Measurements from ENCODE around the gene RET.
A peak's percentile ranks its signal among the peaks of the same experiment; 100 is the strongest.

Gene RET

DNA sequence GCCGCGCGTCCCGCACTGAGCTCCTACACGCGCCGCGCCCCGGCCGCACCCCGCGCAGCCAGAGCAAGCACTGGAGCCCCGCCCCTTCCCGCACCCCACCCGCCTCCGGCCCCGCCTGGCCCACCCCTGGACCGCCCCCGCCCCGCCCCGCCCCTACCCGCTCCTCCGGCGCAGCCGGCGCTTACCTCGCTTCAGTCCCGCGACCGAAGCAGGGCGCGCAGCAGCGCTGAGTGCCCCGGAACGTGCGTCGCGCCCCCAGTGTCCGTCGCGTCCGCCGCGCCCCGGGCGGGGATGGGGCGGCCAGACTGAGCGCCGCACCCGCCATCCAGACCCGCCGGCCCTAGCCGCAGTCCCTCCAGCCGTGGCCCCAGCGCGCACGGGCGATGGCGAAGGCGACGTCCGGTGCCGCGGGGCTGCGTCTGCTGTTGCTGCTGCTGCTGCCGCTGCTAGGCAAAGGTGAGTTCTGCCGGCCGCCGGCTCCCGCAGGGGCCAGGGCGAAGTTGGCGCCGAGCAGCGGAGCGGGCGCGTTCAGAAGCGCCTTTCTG is at the start of gene RET:
RET (plus strand) TSS at position 194 of the 545 bp plus-strand sequence; CDS start at position 384, 190 bp downstream.
- DNase-seq: no peak

DNA sequence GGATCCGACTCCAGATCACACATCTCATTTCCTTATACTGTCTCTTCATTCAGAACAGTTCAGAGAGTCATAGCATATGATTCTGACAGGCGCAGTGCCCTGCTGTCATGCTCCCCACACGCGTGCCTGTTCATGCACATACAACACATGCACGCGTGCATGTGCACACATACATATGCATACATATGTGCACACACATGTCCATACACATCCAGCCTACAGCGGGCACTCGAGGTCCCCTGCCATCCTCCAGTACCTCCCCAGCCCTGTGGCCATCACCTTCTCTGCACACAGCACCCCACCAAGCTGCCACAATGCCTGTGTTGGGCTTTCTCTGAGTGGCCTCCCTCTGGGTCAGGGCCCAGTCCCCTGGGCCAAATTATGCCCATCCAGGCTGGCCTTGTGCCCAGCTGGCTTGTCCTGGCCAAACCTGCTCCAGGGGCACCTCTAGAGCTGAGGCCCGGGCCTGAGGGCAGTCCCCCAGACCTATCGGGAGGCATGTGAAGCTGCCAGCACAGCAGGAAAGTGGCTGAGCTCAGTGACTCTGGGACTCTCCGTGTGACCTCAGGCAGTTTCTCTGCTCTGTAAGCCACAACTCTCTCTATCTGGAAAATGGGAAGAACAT is 49.4 kb upstream of the RET start:
- DNase-seq: no peak

DNA sequence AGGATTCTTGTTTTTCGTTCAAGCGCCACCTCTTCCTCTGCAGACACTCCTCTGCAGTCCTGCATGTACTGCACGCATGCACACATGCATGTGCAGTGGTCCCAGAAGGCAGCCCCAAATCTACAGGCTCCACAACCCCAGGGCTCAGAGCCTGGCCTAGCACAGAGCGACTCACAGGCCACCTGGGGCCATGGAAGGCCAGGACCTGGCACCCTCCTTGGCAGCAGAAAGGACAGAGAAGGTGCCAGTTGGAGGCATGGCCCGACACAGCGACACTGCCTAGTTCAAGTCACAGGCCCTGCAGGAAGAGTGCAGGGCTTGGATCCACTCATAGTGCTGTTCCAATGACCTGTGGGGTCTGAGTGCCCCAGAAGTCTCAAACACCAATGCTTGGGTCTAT is 48.7 kb upstream of the RET start:
- no peak for DNase-seq

- no peak for DNase-seq
Measured at GRCh38 chr10:43029043-43029442, 47.8 kb upstream of the RET start.

DNA sequence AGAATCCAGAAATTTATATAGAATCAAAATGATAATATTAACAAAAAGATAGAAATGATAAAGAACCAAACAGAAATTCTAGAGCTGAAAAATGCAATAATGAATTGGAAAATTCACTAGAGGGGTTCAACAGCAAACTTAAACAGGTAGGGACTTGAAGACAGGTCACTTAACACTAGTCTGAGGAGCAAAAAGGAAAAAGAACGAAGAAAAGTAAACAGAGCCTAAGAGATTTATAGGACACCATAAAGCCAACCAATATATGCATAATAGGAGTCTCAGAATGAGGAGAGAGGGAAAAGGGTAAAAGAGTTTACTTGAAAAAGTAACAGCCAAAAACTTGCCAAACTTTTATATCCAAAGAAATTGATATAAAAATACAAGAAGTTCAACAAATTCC is 44.3 kb upstream of the RET start:
- no peak for DNase-seq

DNA sequence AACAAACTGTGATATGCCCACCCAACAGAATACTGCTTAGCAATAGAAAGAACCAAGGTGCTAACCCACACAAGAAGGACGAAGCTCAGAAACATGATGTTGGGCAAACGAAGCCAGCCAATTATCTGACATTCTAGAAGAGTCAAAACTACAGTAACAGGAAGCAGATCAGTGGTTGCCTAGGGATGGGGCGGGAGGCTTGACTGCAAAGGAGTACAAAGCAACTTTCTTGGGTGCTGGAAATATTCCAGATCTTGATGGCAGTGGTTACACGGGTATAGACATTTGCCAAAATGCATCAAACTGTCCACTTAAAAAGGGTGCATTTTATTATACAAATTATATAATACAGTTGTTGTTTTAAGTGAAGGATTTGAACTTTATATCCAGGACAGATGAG is 41.1 kb upstream of the RET start:
- DNase-seq: no peak

- peak; percentile 42 for DNase-seq
Measured at GRCh38 chr10:43036481-43037428, 40.1 kb upstream of the RET start.

GRCh38 chr10:43037440-43037839 is 39.4 kb upstream of the RET start:
- DNase-seq: no peak

- peak; percentile 29 for DNase-seq
Measured at GRCh38 chr10:43037942-43038782, 38.7 kb upstream of the RET start.

DNA sequence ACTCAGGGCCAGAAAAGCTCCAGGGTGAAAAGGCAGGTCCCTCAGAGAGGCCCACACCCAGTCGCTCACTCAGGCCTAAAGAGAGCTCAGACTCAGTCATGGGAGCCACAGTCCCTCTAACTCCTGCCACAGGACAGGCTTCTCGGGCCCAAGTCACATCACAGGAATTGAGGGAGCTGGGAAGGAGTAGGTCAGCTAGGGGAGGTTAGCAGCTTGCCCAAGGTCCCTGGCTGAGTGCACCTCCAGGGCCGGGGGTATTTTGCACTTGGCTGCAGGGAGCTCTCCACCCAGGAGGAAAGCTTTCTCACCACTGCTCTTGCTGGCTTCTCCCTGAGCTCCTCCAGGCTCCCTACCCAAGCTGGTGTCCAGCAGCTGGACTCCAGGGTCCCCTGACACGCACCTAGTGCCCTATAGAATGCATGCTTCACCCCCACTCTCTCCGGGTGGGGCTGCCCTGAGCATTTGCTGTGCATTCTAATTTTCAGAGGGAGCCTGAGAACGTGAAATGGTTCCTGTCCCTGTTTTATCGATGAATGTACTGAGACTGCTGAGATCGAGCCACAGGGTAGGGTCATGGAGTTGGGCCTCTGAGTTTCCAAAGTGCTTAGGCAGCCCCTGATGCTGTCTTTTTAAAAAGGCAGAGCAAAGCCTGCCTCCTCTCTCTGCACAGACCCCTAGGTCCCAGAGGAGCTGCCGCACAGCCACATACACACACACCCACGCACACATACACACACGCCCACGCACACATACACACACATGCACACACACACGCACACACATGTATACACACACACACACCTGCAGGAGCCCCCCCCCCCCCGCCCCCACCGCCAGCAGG is 37.9 kb upstream of the RET start:
- peak; percentile 35 for DNase-seq

DNA sequence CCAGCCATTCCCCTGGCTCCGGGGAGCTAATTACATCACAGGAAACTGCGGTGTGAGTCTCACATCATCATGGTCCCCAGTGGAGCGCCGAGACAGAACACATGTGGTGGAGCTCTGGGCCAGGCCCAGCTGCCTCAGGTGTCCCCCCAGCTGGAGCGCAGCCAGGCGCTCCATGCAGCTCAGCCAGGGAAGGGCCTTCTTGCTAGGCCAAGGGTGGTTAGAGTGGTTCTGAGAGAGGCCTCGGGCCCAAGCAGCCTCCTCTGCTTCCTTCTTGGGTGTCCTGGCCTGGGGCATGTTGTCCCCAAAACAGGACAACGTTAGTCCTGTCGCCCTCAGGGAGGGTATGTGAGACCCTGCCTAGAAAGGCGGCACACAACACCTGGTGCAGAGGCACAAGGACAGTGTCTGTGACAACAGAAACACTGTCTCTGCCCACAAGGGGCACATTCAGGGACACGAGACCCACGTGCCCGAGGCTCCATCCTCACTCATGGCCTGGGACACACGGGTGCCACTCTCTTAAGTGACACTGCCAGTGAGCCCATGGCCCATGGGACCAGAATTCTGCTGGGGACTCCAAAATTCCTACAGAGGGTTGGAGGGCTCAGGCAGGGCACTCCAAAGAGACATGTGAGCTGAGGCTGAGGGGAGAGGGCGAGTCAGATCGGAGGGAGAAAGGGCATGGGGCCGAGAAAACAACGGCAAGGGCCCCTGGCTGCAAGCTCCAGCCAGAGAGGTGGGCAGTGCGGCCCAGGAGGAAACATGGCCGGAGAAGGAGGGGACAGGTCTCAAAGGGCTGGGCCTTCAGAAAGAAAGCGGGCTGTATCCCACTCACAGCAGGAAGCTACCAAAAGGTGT is 37.0 kb upstream of the RET start:
- DNase-seq: peak; percentile 28

- DNase-seq: peak; percentile 40
Measured at GRCh38 chr10:43040482-43041256, 36.2 kb upstream of the RET start.

- peak; percentile 34 for DNase-seq
Measured at GRCh38 chr10:43041422-43042342, 35.2 kb upstream of the RET start.

- DNase-seq: peak; percentile 35
Measured at GRCh38 chr10:43042503-43043341, 34.1 kb upstream of the RET start.

- DNase-seq: peak; percentile 41
Measured at GRCh38 chr10:43043342-43043772, 33.5 kb upstream of the RET start.

DNA sequence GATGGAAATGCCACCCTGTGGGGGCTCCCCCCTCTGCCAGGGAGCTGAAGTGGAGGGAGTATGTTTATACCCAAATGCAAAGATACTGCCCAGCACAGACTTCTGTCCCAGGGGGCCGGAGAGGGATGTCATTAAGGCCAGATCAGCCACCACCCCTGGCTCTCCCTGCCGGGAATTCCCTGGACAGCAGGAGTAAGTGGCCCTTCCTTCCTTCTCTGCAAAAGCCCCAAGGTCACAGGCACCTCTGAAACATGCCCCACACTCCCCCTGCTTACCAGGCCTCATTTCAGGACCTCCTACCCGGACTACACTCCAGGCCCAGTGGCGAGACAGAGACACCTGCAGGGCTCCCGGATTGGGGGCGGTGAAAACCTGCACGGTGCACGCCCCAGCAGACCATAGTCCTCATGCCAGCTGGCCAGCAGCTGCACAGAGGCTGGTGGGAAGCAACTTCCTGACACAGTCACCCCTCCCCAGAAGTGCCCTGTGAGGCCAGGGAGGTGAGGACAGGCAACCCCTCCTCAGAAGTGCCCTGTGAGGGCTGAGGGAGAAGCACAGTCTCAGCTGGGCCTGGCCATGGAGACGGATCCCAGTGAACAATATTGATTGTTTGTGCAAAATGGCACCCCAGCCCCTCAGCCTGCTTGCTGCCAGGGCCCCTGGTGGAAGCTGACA is 33.0 kb upstream of the RET start:
- no peak for DNase-seq

DNA sequence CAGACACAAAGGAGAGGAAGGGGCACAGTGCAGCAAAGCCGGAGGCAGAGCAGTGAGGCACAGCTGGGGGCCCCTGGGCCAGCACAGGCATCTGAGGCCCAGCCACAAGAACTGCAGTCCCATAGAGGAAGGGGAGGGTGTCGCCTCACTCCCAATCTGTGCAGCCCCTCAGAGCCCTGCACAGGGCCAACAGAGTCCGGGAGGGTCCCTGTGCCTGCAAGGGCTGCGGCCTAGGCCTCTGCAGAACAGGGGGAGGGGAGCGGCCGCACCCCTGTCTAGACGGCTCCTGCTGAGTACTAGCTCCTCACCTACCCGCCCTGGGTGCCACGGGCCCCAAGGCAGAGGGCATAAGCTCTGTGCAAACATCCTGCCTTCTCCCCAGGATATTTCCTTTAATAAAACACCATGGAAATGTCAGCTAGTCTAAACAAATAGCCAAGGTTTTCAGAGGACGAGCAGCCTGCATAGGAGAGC is 32.4 kb upstream of the RET start:
- DNase-seq: no peak

All from activated CD8-positive, alpha-beta memory T cell treated with anti-CD3 and anti-CD28 coated beads, Interleukin-2, amount 50 U/mL, for 48 hours (primary cell).